GM04503 (cell line): Measurements from ENCODE around the gene C7.
"Not testable (repeated sequence)": the region's sequence is repeated elsewhere in the genome, so short reads cannot be mapped to it uniquely, and the experiment has no call there.

Experiments
- DNase-seq: peaks from one replicate; pipeline ENCODE4 v3.0.0-alpha.2; 2012; ENCODE audit warnings: low read depth

Gene C7

DNA sequence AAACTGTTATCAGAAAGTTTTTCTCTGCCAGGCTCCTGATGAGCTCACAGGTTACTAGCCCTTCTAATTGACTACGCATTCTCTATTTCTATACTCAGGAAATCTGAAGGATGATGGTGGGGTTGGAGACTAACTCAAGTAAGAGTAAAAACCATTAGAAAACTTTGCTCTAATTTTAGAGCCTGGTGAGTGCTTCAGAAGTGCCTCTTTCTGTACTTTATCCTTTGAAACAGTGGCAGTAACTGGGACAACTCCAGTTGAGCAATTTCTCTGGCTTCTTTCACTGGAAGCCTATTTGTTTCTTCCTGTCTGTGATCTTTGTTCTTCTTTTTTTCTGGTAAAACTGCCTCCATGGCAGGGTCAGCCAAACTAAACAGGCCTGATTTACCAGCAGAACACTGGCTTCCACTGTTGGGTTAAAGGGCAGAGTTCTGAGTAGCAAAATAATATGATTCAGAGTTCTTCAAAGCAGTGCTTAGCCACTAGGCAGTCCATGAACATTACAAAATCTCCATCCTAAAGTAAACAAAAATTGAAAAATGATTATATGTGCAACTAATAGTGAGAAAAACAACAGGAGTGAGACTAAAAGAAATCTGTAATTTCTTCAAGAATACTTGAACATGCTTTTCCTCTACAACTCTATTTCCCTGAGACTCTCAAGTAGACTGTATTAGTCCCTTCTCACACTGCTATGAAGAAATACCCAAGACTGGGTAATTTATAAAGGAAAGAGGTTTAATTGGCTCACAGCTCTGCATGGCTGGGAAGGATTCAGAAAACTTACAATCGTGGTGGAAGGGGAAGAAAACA is 82.1 kb downstream of the C7 start:
- DNase-seq = no peak

- DNase-seq = no peak
These were observed 82.8 kb downstream of the C7 start for GRCh38 chr5:40991981-40992559.

GRCh38 chr5:40995801-40996586 is 86.7 kb downstream of the C7 start:
- no peak for DNase-seq

GRCh38 chr5:40999142-40999541 is 89.8 kb downstream of the C7 start:
- no peak for DNase-seq

- no peak for DNase-seq
These were observed 90.7 kb downstream of the C7 start for GRCh38 chr5:40999966-41000365.

DNA sequence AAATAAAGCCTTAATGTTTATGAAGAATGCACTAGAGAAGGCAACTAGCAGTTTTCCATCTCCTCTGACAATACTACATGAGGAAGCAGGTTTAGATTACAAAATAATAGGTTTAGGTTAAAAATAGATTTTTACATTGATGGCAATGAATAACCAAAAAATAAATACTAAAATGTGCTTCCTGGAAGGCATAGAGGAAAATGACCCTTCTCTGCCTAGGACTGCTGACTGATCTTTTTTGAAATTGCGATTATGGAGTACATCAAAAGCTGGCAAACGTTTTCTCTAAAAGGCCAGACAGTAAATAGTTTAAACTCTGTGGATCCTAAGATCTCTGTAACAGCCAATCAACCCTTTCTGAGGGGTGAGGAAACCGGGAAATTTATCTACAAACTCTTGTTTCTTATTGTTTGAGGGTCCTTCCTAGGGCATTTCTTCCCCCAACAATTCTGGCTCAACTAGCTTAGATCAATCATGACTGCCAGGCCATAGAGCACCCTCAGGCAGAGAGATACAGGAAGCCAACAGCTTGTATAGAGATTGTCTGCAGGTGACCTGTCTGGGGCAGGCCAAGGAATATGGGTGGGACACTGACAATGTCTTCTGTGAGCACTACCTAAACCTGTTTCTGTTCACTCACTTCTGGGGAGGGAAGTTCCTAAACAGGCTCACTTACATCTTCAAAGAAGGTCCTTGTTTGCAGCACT is 94.5 kb downstream of the C7 start:
- no peak for DNase-seq

GRCh38 chr5:41004931-41005330 is 95.6 kb downstream of the C7 start:
- DNase-seq = no peak

DNA sequence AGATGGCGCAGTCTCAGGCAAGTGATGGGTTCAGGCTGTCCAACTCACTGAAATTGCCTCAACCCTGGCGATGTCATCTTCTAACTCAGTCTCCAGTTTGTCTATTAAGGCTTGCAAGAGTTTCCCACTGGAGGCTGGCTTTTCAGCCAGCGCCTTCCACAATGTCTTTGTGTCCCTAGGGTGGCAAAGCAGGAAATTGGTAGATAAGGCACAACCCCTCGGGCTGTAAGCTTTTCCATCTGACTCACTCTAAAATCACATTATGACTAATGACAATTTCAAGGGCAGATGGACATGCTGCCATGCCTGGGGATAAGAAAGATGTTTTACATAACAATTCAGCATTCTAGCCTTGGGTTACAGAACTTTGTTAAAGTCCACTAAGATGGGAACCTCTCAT is 99.9 kb downstream of the C7 start:
- no peak for DNase-seq

- no peak for DNase-seq
These were observed 101.3 kb downstream of the C7 start for GRCh38 chr5:41010572-41010971.

GRCh38 chr5:41012318-41012717 is 103.0 kb downstream of the C7 start:
- DNase-seq = no peak

GRCh38 chr5:41022600-41022999 is 113.3 kb downstream of the C7 start:
- not testable (repeated sequence) for DNase-seq
